Measurements from ENCODE around the gene LAMA3.

DNA sequence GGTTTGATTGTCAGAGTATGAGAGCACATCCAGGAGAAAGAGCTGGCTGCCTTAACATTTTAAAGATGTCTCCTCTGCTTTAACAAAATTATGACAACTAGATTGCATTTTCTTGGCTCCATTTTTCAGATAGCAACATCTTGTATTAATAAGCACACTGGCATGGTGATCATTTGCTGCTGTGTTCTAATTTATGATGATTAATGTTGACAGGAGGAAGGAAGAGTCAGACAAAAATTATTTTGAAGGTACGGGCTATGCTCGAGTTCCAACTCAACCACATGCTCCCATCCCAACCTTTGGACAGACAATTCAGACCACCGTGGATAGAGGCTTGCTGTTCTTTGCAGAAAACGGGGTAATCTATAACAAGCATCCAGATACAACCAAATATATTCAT, 227.1 kb downstream of the LAMA3 start:
- TF ChIP-seq SUZ12 (IDR thresholded peaks at IDR 0.05; ENCODE audit: extremely low read depth, insufficient read depth, insufficient read length) (no peak), ZNF274 (IDR thresholded peaks at IDR 0.05; ENCODE audit: low read depth, low read length) (no peak), YY1 (IDR thresholded peaks at IDR 0.05; ENCODE audit: insufficient read depth, insufficient read length) (no peak)
